NCI-H2196 (cell line): Measurements from ENCODE around the gene EGFR.

Source experiments
- DNase-seq: peaks from one replicate; lab custom pipeline; 2025; ENCODE audit not compliant: unreplicated experiment; lab: John Stamatoyannopoulos, UW

EGFR gene

DNA sequence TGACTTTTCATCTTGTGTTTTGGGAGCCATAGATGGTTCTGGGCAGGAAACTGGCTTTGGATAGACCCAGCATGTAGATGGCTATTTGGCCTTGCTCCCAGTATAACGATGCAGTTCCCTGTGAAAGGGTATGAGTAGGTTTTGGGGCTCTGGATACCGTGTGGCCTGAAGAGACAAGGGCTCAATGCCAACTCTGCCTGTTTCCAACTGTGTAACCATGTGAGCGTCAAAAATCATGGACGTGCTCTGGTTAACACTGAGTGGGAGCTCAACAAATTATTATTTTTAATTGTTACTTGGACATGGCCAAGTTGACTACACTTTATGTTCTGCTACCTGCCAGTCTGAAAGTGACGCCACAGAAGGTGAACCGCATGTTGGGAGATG lies 41.8 kb downstream of the EGFR start:
- DNase-seq = no peak

DNA sequence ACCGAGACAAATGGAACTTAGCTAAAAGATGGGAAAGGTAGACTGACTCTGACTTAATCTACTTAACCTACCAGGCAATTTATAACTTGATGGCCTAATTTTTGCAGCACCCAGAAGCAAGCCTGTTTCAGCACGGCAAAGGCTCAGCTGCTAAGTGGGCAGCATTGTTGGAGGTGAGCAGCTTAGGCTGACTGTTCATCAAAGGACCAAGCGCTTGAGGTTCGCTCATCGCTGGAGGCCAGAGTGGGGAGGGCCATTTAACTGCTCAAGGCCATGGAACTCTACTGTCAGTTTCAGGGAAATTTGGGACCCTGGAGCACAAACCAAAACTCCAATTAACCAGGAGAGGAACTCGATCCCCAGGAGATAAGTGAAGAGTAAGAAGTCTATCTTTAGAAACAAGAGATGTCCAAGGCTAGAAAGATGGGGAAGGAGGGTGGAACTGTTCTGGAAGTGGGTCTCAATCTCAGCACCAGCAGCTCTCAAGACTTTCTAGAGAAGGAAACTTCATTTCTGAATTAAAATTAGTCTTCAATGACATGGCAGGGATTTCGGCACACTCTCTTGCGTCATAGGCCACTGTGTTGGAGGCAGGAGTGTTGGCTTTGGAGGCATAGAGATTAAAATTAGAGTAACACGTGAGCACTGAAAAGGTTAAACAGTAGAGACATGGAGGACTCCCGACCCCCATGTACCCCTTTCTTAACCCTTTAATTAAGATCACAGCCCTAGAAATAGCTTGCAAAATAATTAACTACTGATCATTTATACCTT lies 43.1 kb downstream of the EGFR start:
- no peak for DNase-seq

DNA sequence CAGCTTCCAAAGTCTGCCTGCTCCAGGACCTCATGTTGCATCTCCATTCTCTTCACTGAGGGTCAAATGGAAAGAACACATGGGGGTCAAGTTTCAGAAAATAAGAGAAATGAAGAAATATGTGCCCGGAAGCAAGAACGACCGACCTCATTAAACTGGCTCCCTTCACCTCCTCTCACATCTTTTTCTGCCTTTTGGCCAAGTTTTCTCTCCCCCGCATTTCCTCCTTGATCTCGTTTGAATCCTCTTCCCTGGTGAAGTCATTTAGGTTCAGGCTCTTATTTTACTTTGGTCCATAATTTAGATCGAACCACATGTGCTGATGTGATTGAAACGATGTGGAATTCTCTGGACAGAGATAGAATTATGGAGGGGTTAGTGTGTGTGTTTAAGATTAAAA lies 44.2 kb downstream of the EGFR start:
- DNase-seq = no peak

DNA sequence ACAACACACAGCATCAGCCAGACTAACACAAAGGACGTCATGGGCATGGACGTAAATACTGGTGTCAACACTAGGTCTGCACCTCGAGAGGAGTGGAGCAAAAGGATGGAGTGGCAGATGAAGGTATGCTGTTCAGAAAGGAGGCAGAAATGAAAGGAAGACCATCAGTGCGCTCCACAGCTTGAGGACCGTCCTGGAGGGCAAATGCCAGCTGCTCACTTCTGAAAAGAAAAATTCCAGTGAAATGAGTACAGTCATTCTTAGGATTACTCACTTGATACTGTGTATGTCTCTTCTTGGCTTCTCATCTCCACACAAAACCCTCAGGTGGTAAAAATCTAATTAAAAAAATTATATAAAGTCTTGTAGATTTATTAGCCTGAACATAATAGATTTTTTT lies 44.8 kb downstream of the EGFR start:
- no peak for DNase-seq

DNA sequence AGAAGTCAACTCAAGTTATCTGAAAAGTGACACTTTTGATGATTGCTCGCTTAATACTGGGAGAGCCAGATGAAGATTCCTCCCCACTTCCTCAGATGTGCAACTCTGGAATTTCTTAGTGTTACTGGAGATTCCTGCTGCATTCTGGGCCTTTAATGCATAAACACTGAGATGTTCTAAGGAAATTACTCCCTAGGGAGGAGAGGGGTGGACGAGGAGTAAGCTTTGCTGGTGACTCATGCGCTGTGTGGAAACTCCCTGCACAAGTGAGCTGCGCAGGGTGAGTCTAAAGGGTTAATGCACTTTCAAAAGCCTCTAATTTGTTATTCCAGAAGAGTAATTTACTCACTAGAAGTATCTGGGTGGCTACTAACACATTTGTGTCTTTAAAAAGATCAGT lies 46.3 kb downstream of the EGFR start:
- no peak for DNase-seq

DNA sequence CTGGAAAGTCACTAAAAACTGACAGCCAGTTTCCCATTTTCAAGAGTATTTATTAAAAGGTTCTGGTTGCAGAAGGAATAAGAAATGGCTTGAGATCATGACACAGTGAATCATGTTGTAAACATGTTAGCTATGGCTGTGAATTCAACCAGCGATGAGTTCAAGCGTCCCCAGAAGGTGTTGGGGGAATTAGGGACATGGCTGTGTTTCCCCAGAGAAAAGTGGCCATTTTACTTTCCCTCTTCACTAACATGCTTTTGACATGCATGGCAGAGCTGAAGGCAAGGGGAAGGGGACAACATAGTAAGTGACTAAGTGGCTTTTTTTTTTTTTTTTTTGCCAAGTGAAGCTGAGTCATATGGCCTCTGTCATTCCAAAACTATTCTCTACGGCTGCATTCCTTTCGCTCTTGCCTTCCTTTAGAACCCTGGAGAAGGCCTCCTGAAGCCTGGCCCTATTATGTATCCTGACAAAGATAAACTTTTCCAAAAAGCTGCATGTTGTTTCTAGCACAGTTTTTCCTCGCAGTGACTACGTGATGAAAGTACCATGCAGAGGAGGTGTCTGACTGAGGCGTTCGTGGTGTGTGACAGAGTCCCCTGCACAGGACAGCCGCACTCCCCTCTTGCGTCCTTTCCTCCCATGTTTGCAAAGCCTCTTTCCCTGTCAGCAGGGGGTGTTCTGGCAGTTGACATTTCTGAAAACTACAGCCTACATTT lies 46.9 kb downstream of the EGFR start:
- no peak for DNase-seq

DNA sequence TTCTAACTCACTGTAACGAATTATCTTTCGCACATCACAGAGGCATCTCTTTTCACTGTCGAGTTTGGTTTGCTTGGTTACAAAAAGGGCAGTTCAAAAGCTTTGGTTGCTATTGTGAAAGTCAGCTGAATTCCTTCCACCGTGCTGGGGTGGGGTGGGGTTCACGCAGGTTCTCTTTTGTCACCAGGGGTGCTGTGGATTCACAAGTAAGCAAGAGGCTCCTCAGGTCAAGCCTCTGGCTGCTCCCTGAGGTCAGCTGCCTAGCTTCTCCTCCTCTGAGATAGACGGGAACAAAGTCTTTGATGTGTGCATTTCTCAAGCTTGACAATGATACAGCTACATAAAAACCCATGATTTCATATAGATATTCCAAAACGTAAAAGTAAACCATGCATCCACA lies 47.7 kb downstream of the EGFR start:
- no peak for DNase-seq

DNA sequence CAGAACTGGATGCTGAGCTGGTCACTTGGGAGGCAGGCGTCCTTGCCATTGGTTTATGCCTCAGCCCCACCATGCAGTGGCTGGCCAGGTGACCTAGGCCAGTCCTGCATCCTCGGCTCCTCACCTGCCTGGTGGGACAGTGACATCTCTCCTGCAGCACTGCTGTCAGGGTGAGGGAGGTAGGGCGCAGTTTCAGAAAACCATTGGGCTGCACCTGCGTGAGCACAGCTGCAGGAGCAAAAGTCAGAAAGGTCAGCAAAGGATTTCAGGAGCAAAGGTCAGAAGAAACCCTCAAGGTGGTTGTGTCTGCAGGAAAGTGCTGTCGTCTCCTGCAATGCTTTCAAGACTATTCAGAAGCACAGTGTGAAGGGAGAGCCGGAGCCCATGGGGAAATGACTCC lies 48.1 kb downstream of the EGFR start:
- DNase-seq = no peak

DNA sequence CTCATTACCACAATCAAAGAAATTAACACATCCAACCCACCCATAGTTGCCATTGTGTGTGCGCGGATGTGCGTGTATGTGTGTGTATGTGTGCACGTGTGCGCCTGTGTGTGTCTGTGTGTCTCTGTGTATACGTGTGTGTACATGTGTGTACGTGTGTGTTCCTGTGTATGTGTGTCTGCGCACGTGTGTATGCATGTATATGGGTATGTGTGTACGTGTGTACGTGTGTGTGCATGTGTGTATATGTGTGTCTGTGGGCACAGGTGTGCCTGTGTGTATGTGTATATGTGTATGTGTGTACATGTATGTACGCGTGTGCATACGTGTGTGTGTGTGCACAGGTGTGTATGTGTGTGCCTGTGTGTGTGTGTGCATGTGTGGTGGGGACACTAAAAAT lies 48.9 kb downstream of the EGFR start:
- DNase-seq = no peak

DNA sequence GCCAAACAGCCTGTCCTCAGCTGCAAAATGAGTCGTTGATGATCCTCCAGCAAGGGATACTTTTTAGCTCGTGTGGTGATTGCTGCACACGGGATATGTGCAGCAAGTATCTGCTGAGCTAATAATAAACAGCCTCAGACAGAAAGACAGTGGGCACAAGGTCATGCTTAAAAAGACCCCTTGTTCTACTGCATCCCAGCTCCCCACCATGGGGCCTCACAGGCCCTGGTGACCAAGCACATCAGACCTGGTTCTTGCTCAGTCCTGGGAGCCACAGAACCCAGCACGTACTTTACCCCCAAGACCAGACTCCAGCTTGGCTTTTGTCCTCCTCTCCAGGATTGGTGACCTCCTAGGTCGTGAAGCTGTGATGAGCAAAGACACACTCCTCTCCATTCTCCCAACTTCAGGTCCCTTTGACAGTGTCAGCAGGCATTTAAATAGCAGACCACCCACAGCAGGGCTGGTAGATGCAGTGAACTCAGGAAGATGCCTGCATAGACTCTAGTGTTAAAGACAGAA lies 50.5 kb downstream of the EGFR start:
- no peak for DNase-seq

DNA sequence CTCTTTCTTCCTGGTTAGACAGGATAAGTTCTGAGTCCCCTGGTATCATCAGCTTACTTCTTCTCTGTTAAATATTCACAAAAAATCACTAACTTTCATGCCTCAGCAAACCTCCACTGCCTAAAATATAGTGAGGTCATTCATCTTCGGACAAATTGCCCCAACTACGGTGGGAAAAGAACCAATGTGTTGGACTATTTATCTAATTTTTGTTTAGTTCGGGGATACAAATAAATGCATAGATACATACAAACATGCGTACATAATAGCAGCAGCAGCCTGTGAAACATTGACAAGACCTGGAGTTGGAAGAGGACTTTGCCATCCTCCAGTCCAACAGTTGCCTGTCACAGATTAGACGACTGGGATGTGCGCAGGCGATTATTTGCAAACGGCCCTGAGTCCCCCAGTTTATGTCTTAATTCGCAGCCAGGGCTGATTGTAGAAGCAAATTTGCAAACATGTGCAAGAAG lies 51.5 kb downstream of the EGFR start:
- no peak for DNase-seq

DNA sequence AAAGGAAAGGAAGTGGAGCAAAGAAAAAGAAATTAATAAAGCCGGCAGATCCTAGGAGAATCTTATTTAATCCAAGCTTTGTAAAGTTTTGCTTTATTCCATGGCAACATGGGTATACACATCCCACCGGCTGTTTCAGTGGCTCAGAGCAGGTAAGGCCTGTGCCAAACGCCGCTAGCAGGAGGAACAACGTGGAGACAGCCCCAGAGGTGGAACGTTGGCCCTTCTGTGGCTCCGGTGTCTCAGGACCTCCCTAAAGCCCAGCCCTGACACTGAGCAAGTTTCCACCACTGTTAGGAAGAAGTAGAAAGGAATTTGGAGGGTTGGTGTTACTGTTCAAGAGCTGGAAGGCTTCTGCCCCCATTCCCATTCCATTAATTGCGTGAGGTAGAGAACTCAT lies 52.0 kb downstream of the EGFR start:
- DNase-seq = no peak

DNA sequence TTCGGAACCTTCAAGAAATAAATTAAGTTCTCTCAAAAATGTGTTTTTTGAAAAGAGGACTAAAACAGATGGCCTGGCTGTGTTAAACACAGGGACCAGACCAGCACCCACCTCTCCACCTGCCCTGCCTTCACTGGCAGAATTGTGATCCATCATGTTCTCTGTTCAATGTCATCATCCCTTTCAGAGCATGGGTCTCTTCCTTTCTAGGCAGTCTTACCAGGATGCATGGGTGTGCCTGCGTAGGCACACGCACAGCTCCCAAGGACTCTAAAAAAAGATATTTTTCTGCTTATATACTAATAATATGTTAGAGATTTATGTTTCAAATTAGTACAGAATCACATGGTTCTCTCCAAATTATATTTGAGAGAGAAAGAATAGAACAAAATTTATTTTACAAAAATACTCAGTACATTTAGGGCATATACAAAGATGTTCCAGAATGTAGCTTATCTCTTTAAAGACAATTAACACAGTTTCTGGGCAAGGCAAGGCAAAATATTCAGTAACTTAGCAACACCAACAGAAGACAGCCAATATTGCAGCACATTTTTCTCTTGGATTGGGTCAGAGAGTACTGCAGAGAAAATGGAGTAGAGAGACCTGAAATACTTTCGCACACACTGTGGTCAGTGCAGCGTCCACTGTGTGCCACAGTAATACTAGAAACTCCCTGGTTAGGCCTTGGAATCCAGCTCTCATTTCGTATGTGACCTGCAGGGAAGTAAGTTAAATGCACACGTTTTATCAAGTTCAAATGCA lies 52.8 kb downstream of the EGFR start:
- DNase-seq = no peak

DNA sequence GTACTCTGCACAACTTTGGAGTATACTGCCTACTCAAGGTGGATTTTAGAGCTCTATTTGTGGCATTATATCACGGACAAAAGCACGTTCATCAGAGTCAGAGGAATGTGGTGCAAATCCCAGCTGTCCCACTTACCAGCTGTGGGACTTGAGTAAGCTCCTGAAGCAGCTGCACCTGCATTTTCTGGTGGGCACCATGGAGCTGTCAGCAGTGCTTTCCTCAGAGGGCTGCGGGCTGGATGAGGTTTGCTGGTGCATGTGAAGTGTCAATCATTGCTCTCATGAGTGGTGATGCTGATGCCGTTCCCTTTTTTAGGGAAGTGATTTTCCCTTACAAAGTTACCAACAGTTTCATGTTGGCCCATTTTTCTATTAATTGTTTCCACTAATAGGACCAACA lies 53.4 kb downstream of the EGFR start:
- no peak for DNase-seq

DNA sequence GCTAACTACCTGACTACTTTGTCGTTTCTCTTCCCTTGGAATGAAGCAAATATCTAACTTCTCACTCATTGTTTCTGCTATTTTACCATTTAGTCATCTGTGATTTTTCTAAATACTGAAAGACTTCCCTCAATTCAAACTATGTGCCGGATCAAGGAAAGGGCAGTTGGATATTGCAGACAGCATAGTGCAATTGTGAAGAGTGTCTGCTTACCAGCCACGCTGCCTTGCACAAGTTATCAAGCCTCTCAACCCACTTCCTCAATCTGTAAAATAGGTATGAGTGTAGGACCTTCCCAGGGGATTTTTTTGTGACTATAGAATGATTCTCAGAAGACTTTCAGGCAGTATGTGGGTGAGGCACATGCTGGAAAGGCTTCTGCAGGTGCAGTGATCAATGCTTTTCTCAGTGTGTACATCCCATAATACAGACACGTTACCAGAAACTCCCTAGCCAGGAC lies 54.3 kb downstream of the EGFR start:
- DNase-seq = no peak

DNA sequence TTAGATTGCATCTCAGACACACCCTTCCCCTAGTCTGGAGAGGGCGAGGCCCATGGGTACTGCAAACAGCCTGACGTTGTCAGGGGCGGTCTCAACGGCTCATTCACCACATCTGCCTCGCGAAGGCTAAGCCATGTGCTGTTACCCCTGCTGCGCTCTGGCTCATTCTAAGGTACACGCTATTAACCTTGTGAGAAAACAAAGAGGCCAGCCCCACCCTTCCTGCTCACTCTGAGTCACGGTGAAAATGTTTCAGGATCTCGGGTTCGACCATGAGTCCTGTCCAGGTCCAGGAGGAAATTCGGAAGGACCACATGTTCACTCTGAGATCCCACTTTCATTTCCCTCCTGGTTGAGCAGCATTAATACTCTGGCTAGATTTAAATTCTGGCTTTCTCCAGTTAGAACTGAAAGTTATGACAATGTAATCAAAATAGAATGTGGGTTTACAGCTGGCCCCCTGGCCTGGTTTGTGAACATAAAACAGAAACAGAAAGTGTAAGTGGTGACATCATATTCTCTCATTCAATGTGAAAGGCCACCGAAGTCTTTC lies 55.2 kb downstream of the EGFR start:
- DNase-seq = no peak

DNA sequence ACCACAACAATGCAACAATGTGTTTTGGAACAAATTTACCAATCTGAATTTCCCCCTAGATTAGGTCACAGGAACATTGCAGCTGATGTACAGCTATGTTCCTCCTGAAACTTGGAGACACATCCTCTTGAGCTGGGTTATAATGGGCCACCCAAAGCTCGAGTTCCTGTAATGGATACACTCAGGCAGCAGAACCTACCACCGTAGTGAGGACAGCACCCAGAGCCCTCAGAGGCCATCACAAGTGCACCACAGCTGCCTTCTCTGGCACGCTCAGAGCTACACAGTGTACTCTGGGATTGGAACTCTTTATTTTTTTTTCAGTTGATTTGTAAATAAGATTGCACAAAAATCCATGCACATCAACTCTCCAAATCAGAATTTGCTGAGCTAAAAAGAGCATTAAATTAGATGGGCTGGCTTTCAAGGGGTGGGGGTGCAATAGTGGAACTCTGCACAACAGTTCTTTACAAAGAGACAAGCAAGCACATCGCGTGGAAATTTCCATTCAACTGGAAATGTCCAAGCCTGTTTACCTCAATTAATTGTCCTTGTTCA lies 56.7 kb downstream of the EGFR start:
- no peak for DNase-seq

DNA sequence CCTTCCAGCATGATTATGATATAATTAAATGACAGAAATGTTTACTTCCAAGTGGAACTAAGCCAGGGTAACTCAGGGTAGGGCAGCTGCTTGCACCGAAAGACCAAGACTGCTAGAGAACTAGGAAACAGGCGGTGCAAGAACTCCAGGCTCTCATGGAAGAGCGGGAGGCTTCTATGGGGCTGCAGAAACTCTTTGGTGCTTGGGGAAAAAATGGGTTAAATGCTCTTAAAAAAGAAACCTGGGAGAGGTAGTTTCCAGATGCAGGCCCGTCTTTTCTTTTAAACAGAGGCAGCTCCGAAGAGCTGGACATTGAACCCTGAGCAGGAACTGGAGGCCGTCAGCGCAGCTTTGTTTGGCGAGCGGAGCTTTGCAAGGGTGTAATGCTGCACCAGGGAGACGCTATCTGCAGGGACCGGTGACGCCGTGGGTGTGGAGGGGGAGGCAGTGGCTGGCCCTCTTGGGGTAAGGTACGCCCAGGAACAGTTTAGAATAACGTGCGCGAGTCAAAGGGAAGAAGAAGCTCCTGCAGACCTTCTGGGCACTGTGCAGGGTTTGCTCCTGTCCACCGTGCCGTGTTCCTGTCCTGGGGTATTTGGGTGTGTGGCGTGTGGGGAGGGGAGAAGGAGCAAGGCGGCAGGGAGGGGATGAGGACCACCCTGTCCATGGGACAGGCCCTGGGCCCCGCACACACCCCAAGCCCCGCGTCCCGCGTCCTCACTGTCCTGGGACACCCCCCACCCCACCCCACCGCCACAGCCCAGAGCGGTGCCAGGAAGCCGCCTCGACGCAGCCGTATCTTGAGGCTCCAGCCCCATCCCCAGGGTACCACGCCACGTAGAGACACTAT lies 59.0 kb downstream of the EGFR start:
- no peak for DNase-seq

DNA sequence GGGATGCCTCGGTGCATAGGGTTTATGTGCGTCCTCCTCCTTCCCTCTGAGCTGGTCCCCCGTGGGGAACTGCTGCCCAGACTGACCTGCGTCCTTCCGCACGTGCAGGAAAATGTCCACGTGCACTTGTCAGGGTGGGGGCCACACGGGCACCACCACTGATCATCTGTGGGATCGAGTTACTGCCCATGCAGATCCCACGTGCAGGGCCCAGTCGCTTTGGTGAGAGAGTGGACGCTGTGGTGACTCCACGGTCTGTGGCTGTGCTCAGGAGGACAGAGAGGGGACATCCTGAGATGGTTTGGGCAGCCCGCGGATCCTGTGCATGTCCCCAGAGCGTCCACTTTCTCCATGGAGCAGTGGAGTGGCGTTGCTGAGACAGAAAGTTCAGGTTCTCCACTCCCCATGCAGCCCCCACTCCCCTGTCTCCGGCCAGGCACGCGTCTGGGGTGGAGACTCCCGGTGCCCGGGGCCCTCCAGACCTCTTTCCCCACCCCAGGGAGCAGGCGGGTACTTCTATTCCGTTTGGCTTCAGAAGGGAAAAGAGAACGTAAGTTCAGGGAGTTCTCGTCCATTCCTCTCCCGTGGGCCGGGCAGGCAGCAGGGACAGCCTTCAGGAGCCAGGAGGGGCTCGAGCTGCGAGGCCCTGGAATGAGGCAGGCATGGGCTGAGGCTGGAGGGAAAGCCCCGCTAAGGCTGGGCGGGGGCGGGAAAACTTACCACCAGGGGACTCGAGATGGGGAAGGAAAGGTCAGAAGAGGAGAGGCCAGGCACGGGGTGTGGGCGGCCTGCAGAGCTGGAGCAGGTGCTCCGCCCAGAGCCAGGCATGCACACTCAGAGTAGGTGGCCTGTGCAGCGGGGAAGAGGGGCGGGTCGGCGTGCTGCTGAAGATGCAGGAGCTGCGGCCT lies 59.9 kb downstream of the EGFR start:
- no peak for DNase-seq
